Measurements from ENCODE around the gene ACER1. TPM values are rescaled to one million over a fixed set of nuclear protein-coding genes. Genes with fewer than 3 reads are reported as not detected.
A peak's percentile ranks its signal among the peaks of the same experiment; 100 is the strongest.

The ACER1 gene, protein sequence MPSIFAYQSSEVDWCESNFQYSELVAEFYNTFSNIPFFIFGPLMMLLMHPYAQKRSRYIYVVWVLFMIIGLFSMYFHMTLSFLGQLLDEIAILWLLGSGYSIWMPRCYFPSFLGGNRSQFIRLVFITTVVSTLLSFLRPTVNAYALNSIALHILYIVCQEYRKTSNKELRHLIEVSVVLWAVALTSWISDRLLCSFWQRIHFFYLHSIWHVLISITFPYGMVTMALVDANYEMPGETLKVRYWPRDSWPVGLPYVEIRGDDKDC
- 0.54 TPM for total RNA-seq
- polyA plus RNA-seq = 1 to 10 TPM in 2 of 4 donors, under 1 TPM in 2; 0.57 to 3.4 (median 1.3) TPM

DNA sequence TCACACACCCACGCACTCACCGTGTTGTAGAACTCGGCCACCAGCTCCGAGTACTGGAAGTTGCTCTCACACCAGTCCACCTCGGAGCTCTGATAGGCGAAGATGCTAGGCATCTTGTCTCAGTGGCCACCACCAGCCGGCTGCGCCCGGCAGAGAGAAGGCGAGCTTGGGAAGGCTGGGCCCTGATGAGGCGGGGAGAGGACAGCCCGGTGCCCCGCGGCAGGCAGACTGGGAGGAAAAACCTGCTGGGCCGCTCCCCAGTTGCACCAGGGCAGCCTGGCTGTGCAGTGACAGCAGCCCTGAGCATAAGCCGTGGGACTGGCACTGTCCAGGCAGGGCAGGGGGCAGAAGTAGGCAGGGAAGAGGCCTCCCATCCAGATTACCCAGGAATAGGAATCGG is at the start of gene ACER1:
TSS of gene ACER1 (minus strand) at position 174 of the 400 bp plus-strand sequence. CDS start at position 113, 61 bp downstream.
- Histone ChIP-seq H3K4me3 (ENCODE audit: low read depth, low read length) (no peak within 1 kb of the TSS), H3K27me3 (ENCODE audit: control insufficient read depth, insufficient read depth, low read length) (no peaks in the 10 kb centered on the region), H3K36me3 (ENCODE audit: control insufficient read depth, insufficient read depth, low read length) (no peaks in the 10 kb centered on the region), H3K27ac (ENCODE audit: insufficient read depth, low read length, poor library complexity, severe bottlenecking) (no peak within 1 kb of the TSS), H3K9me3 (ENCODE audit: control insufficient read depth in 2 of 2, low read length in 2 of 2) (no peaks in the 10 kb centered on the region), H3K4me1 (ENCODE audit: control insufficient read depth, insufficient read depth, low read length, poor library complexity, severe bottlenecking) (no peaks in the 10 kb centered on the region)
- Mint-ChIP-seq H3K4me1 (no peaks in the 10 kb centered on the region), H3K27me3 (no peaks in the 10 kb centered on the region), H3K36me3 (no peaks in the 10 kb centered on the region), H3K4me3 (no peak within 1 kb of the TSS), H3K27ac (no peak within 1 kb of the TSS), H3K9me3 (no peaks in the 10 kb centered on the region)
- ATAC-seq (ENCODE audit: low read depth in 2 of 2) (no peak), DNase-seq (no peak)

DNA sequence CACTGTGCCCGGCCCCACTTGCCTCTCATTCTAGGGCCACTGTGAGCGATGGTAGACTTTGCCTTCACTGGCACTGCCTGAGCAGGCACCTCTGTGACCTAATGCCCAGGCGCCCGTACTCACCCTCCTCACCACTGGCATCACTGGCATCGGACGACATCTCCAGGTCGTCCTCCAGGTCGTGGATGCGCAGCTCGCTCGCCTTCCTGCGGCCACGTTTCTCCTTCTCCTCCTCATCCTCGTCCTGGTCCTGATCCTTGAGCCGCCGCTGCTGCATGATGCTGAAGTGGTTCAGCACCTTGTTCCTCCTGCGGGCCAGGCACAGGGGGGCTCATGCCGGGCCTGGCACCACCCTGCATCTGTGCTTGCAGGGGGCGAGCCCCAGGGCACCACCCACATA is 49.8 kb upstream of the ACER1 start:
- peaks cover 64% of the 10 kb centered on the region for H3K36me3 ChIP-seq (ENCODE audit: control insufficient read depth, insufficient read depth, low read length)
- H3K4me3 Mint-ChIP-seq = no peak overlapping the region
- H3K4me1 ChIP-seq (ENCODE audit: control insufficient read depth, insufficient read depth, low read length, poor library complexity, severe bottlenecking) = no peaks in the 10 kb centered on the region
- H3K27ac ChIP-seq (ENCODE audit: insufficient read depth, low read length, poor library complexity, severe bottlenecking) = no peak overlapping the region
- H3K9me3 ChIP-seq (ENCODE audit: control insufficient read depth in 2 of 2, low read length in 2 of 2) = no peaks in the 10 kb centered on the region
- H3K4me3 ChIP-seq (ENCODE audit: low read depth, low read length) = no peak overlapping the region
- DNase-seq (no peak), ATAC-seq (ENCODE audit: low read depth in 2 of 2) (no peak)
- H3K27ac Mint-ChIP-seq = no peak overlapping the region
- no peaks in the 10 kb centered on the region for H3K27me3 ChIP-seq (ENCODE audit: control insufficient read depth, insufficient read depth, low read length)
- peaks cover 31% of the 10 kb centered on the region for H3K36me3 Mint-ChIP-seq
- no peaks in the 10 kb centered on the region for H3K9me3 Mint-ChIP-seq
- H3K4me1 Mint-ChIP-seq = peaks cover 0 to under 1% (median 0%) of the 10 kb centered on the region in 4 donors
- H3K27me3 Mint-ChIP-seq = no peaks in the 10 kb centered on the region

DNA sequence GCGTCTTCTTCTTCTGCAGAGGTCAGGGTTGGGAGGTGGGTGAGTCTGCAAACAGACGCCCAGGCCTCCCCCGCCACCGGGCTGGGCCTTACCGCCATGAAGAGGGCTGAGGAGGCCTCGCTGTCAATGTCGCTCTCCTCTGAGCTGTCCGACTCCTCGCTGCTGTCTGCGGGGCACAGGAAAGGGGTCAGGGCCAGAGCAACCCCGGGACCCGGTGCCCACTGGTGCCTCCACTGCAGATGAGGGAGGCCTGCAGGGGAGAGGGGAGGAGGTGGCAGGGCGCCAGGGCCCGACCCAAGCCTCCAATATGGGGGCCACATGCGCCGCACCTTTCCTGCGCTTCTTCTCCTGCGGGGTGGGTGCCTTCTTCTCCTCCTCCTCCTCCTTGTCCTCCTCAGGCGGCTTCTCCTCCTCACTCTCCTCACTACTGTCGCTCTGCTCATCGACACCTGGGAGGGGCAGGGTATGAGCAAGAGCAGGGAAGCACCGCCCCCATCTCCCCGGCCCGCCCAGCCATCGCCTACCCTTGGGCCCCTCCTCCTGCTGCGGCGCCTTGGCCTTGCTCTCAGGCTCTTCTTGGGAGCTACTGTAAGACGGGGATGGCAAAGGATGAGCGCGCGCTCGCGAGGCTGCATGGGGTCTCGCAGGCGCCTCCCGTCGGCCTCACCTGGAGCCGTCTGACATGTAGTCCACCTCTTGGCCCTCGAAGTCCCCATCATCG is 47.8 kb upstream of the ACER1 start:
- no peak for DNase-seq
- H3K36me3 ChIP-seq (ENCODE audit: control insufficient read depth, insufficient read depth, low read length) = peaks cover 52% of the 10 kb centered on the region

DNA sequence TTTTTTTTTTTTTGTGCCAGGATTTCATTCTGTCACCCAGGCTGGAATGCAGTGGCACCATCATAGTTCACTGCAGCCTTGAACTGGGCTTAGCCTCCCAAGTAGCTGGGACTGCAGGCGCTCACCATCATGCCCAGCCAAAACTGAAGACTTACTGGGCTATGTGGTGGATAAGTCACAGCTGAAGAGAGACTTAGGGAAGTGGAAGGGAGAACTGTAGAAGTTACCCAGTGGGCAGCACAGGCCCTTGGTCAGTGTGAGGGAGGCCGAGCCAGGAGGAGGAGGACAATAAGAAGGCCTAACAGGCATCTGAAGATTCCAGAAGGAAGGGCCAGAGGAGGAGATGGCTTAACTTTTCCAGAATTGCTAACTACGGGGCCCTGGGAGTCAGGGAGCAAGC is 46.3 kb upstream of the ACER1 start:
- DNase-seq (no peak), ATAC-seq (ENCODE audit: low read depth in 2 of 2) (no peak)
- Mint-ChIP-seq H3K4me1 (peaks cover 0 to 4% (median 0%) of the 10 kb centered on the region in 4 donors), H3K27ac (peak overlapping the region in 1 of 3 donors; percentile 15), H3K9me3 (no peaks in the 10 kb centered on the region), H3K4me3 (no peak overlapping the region), H3K27me3 (no peaks in the 10 kb centered on the region), H3K36me3 (peaks cover 23% of the 10 kb centered on the region)
- Histone ChIP-seq H3K4me1 (ENCODE audit: control insufficient read depth, insufficient read depth, low read length, poor library complexity, severe bottlenecking) (no peaks in the 10 kb centered on the region), H3K27ac (ENCODE audit: insufficient read depth, low read length, poor library complexity, severe bottlenecking) (no peak overlapping the region), H3K9me3 (ENCODE audit: control insufficient read depth in 2 of 2, low read length in 2 of 2) (no peaks in the 10 kb centered on the region), H3K36me3 (ENCODE audit: control insufficient read depth, insufficient read depth, low read length) (peaks cover 47% of the 10 kb centered on the region), H3K4me3 (ENCODE audit: low read depth, low read length) (no peak overlapping the region), H3K27me3 (ENCODE audit: control insufficient read depth, insufficient read depth, low read length) (no peaks in the 10 kb centered on the region)

More for the DNA sequence above, 47.8 kb upstream of the ACER1 start:
- no peak overlapping the region for H3K4me3 Mint-ChIP-seq
- H3K36me3 Mint-ChIP-seq = peaks cover 27% of the 10 kb centered on the region
- Histone ChIP-seq H3K9me3 (ENCODE audit: control insufficient read depth in 2 of 2, low read length in 2 of 2) (no peaks in the 10 kb centered on the region), H3K27ac (ENCODE audit: insufficient read depth, low read length, poor library complexity, severe bottlenecking) (no peak overlapping the region), H3K27me3 (ENCODE audit: control insufficient read depth, insufficient read depth, low read length) (no peaks in the 10 kb centered on the region), H3K4me1 (ENCODE audit: control insufficient read depth, insufficient read depth, low read length, poor library complexity, severe bottlenecking) (no peaks in the 10 kb centered on the region), H3K4me3 (ENCODE audit: low read depth, low read length) (no peak overlapping the region)
- H3K4me1 Mint-ChIP-seq = peaks cover 0 to under 1% (median 0%) of the 10 kb centered on the region in 4 donors
- ATAC-seq (ENCODE audit: low read depth in 2 of 2) = no peak
- H3K27me3 Mint-ChIP-seq = no peaks in the 10 kb centered on the region
- no peak overlapping the region for H3K27ac Mint-ChIP-seq
- H3K9me3 Mint-ChIP-seq = no peaks in the 10 kb centered on the region

DNA sequence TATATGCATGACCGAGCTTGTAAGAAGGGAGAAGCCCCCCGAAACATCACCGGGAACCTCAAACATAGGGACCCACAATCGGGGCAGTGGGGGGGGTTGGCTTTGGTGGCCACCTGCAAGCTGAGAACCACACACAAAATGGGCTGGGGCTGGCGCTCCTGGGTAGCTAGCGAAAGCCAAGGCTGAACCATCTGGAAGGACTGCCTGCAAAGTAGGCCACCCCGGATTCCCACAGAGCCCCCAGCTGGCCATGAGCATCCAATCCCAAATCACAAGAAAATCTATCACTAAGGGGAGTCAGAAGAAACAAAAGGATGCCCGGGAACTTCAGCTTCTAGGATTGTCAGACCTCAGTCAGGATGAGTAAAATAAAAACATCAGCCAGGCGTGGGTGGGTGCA is 45.1 kb upstream of the ACER1 start:
- Histone ChIP-seq H3K27me3 (ENCODE audit: control insufficient read depth, insufficient read depth, low read length) (no peaks in the 10 kb centered on the region), H3K9me3 (ENCODE audit: control insufficient read depth in 2 of 2, low read length in 2 of 2) (no peaks in the 10 kb centered on the region), H3K4me3 (ENCODE audit: low read depth, low read length) (no peak overlapping the region), H3K36me3 (ENCODE audit: control insufficient read depth, insufficient read depth, low read length) (peaks cover 42% of the 10 kb centered on the region), H3K4me1 (ENCODE audit: control insufficient read depth, insufficient read depth, low read length, poor library complexity, severe bottlenecking) (peaks cover 5% of the 10 kb centered on the region), H3K27ac (ENCODE audit: insufficient read depth, low read length, poor library complexity, severe bottlenecking) (no peak overlapping the region)
- Mint-ChIP-seq H3K36me3 (peaks cover 23% of the 10 kb centered on the region), H3K27ac (no peak overlapping the region), H3K27me3 (no peaks in the 10 kb centered on the region), H3K9me3 (no peaks in the 10 kb centered on the region), H3K4me3 (no peak overlapping the region), H3K4me1 (peaks cover 0 to 8% (median 2%) of the 10 kb centered on the region in 4 donors)
- no peak for DNase-seq
- ATAC-seq (ENCODE audit: low read depth in 2 of 2) = no peak

DNA sequence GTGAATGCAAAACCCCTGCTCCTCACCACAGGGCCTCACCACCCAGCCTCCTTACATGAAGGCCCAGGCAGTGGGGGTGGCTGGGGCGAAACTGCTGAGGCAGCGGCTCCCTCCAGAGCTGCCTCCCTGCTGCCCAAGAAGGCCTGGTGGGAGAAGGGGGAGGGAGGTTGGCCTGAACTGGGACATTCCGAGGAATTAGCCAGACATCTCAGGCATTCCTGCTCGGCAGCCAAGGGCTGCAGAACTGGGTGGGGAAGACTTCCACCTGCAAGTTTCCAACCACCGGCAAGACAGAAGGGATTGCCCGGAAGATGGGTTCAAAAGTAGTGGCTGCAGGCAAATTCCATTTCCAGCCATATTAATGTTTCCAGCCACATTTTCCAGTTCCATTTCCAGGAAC is 44.6 kb upstream of the ACER1 start:
- peaks cover 37% of the 10 kb centered on the region for H3K36me3 ChIP-seq (ENCODE audit: control insufficient read depth, insufficient read depth, low read length)
- peaks cover 6% of the 10 kb centered on the region for H3K4me1 ChIP-seq (ENCODE audit: control insufficient read depth, insufficient read depth, low read length, poor library complexity, severe bottlenecking)
- no peak overlapping the region for H3K4me3 Mint-ChIP-seq
- H3K27me3 ChIP-seq (ENCODE audit: control insufficient read depth, insufficient read depth, low read length) = no peaks in the 10 kb centered on the region
- no peaks in the 10 kb centered on the region for H3K9me3 ChIP-seq (ENCODE audit: control insufficient read depth in 2 of 2, low read length in 2 of 2)
- H3K27me3 Mint-ChIP-seq = no peaks in the 10 kb centered on the region
- no peak overlapping the region for H3K4me3 ChIP-seq (ENCODE audit: low read depth, low read length)
- H3K27ac Mint-ChIP-seq = no peak overlapping the region
- H3K36me3 Mint-ChIP-seq = peaks cover 19% of the 10 kb centered on the region
- H3K27ac ChIP-seq (ENCODE audit: insufficient read depth, low read length, poor library complexity, severe bottlenecking) = no peak overlapping the region
- ATAC-seq (ENCODE audit: low read depth in 2 of 2) (no peak), DNase-seq (no peak)
- H3K9me3 Mint-ChIP-seq = no peaks in the 10 kb centered on the region
- peaks cover 0 to 11% (median 3%) of the 10 kb centered on the region in 4 donors for H3K4me1 Mint-ChIP-seq

DNA sequence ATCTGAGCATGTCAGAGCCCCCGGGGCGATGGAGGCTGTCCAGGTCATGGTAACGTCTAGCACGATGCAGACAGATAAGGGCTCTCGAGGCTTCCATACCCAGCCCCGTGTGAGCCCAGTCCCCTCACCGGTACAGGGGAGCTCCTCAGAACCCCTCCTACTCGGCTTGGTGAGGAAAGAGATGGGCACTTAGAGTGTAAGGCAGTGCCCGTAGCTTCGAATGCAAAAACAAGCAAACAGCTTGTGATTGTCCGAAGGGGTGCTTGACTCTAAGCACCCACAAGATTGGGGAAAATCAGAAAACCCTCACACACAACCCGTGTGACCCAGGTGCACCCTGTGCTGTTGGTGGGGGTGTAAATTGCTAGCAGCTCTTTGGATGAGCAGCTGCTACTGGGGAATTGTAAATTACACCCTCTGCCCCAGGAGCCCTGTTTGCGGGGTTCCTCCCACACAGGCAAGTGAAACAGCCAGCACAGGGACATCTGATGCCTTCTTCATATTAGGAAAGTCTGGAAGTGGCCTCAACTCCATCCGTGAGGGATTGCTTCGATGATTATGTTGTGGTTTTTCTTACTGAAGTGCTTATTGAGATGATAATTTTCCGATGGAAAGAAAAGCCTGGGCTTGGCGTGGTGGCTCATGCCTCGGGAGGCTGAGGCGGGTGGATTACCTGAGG is 43.2 kb upstream of the ACER1 start:
- H3K4me1 ChIP-seq (ENCODE audit: control insufficient read depth, insufficient read depth, low read length, poor library complexity, severe bottlenecking) = peaks cover 10% of the 10 kb centered on the region
- DNase-seq = no peak
- no peak overlapping the region for H3K27ac Mint-ChIP-seq
- no peaks in the 10 kb centered on the region for H3K27me3 ChIP-seq (ENCODE audit: control insufficient read depth, insufficient read depth, low read length)
- H3K9me3 Mint-ChIP-seq = no peaks in the 10 kb centered on the region
- H3K27ac ChIP-seq (ENCODE audit: insufficient read depth, low read length, poor library complexity, severe bottlenecking) = peak overlapping the region; percentile 33
- no peak overlapping the region for H3K4me3 Mint-ChIP-seq
- H3K27me3 Mint-ChIP-seq = no peaks in the 10 kb centered on the region
- peaks cover 27% of the 10 kb centered on the region for H3K36me3 ChIP-seq (ENCODE audit: control insufficient read depth, insufficient read depth, low read length)
- no peak for ATAC-seq (ENCODE audit: low read depth in 2 of 2)
- peaks cover 13% of the 10 kb centered on the region for H3K36me3 Mint-ChIP-seq
- peaks cover 4 to 18% (median 9%) of the 10 kb centered on the region in 4 donors for H3K4me1 Mint-ChIP-seq
- no peak overlapping the region for H3K4me3 ChIP-seq (ENCODE audit: low read depth, low read length)
- H3K9me3 ChIP-seq (ENCODE audit: control insufficient read depth in 2 of 2, low read length in 2 of 2) = no peaks in the 10 kb centered on the region
